Adipocyte (in vitro differentiated cells): ENCODE results near the gene STEAP1B.
"Not testable (repeated sequence)": the region's sequence is repeated elsewhere in the genome, so short reads cannot be mapped to it uniquely, and the experiment has no call there.

Source experiments
- DNase-seq: peaks from one replicate; pipeline ENCODE4 v3.0.0-alpha.2; 2015; ENCODE audit warnings: low read depth
- H3K27me3 ChIP-seq: replicated peaks from 2 replicates; pipeline ENCODE4 v1.7.0; 2013; ENCODE audit warnings: mild to moderate bottlenecking, low read length, moderate library complexity; ENCODE audit not compliant: control insufficient read depth, insufficient read depth
- H3K36me3 ChIP-seq: 2 replicates; pipeline ENCODE4 v1.7.0; 2013; ENCODE audit warnings: low read length, mild to moderate bottlenecking, moderate library complexity; ENCODE audit not compliant: control insufficient read depth, insufficient read depth, severe bottlenecking
- H3K4me1 ChIP-seq: 2 replicates; pipeline ENCODE4 v1.7.0; 2013; ENCODE audit warnings: mild to moderate bottlenecking, low read length, moderate library complexity; ENCODE audit not compliant: control insufficient read depth, insufficient read depth
- H3K4me3 ChIP-seq: 2 replicates; pipeline ENCODE4 v1.7.0; 2013; ENCODE audit warnings: mild to moderate bottlenecking, low read length, moderate library complexity
- H3K9ac ChIP-seq: 2 replicates; pipeline ENCODE4 v1.7.0; 2013; ENCODE audit warnings: mild to moderate bottlenecking, low read length, moderate library complexity
- H3K9me3 ChIP-seq: 2 replicates; pipeline ENCODE4 v1.7.0; 2013; ENCODE audit warnings: mild to moderate bottlenecking, low read length, moderate library complexity; ENCODE audit not compliant: control insufficient read depth

The STEAP1B gene

GRCh38 chr7:22496912-22497311 is 3.1 kb downstream of the STEAP1B start:
- H3K27me3 ChIP-seq, H3K4me1 ChIP-seq, H3K4me3 ChIP-seq, H3K9ac ChIP-seq, H3K36me3 ChIP-seq, H3K9me3 ChIP-seq: not testable (repeated sequence)
- peak; percentile 70 for DNase-seq

GRCh38 chr7:22496296-22496888 is 3.6 kb downstream of the STEAP1B start:
- not testable (repeated sequence) for H3K9me3 ChIP-seq, H3K4me1 ChIP-seq, H3K9ac ChIP-seq, H3K27me3 ChIP-seq, H3K4me3 ChIP-seq, H3K36me3 ChIP-seq
- peak; percentile 40 for DNase-seq

- H3K4me3 ChIP-seq, DNase-seq, H3K9ac ChIP-seq, H3K27me3 ChIP-seq, H3K9me3 ChIP-seq, H3K4me1 ChIP-seq, H3K36me3 ChIP-seq: not testable (repeated sequence)
Observed at GRCh38 chr7:22493160-22493925, 6.6 kb downstream of the STEAP1B start.

GRCh38 chr7:22488643-22489462 is 11.1 kb downstream of the STEAP1B start:
- Histone ChIP-seq H3K4me1 (no peaks in the 10 kb centered on the region), H3K4me3 (no peak overlapping the region), H3K9ac (no peak overlapping the region), H3K9me3 (no peaks in the 10 kb centered on the region), H3K36me3 (peaks cover 3% of the 10 kb centered on the region), H3K27me3 (no peaks in the 10 kb centered on the region)
- peak; percentile 89 for DNase-seq

GRCh38 chr7:22487978-22488642 is 11.9 kb downstream of the STEAP1B start:
- DNase-seq: no peak
- no peak overlapping the region for H3K4me3 ChIP-seq
- H3K9me3 ChIP-seq: no peaks in the 10 kb centered on the region
- H3K4me1 ChIP-seq: no peaks in the 10 kb centered on the region
- no peak overlapping the region for H3K9ac ChIP-seq
- H3K36me3 ChIP-seq: peaks cover 3% of the 10 kb centered on the region
- H3K27me3 ChIP-seq: no peaks in the 10 kb centered on the region

- Histone ChIP-seq H3K9ac (no peak overlapping the region), H3K36me3 (peaks cover 3% of the 10 kb centered on the region), H3K4me3 (no peak overlapping the region), H3K9me3 (no peaks in the 10 kb centered on the region), H3K27me3 (no peaks in the 10 kb centered on the region), H3K4me1 (no peaks in the 10 kb centered on the region)
- no peak for DNase-seq
Observed at GRCh38 chr7:22486597-22486996, 13.4 kb downstream of the STEAP1B start.

- peak; percentile 50 for DNase-seq
- H3K4me3 ChIP-seq: no peak overlapping the region
- H3K36me3 ChIP-seq: no peaks in the 10 kb centered on the region
- no peaks in the 10 kb centered on the region for H3K4me1 ChIP-seq
- no peak overlapping the region for H3K9ac ChIP-seq
- H3K27me3 ChIP-seq: no peaks in the 10 kb centered on the region
- no peaks in the 10 kb centered on the region for H3K9me3 ChIP-seq
Observed at GRCh38 chr7:22485189-22485588, 14.8 kb downstream of the STEAP1B start.

- H3K36me3 ChIP-seq: no peaks in the 10 kb centered on the region
- no peak for DNase-seq
- no peak overlapping the region for H3K4me3 ChIP-seq
- no peaks in the 10 kb centered on the region for H3K4me1 ChIP-seq
- no peak overlapping the region for H3K9ac ChIP-seq
- H3K27me3 ChIP-seq: no peaks in the 10 kb centered on the region
- no peaks in the 10 kb centered on the region for H3K9me3 ChIP-seq
Observed at GRCh38 chr7:22482503-22482902, 17.5 kb downstream of the STEAP1B start.

GRCh38 chr7:22481726-22482125 is 18.3 kb downstream of the STEAP1B start:
- Histone ChIP-seq H3K36me3 (no peaks in the 10 kb centered on the region), H3K4me3 (no peak overlapping the region), H3K9ac (no peak overlapping the region), H3K4me1 (no peaks in the 10 kb centered on the region), H3K27me3 (no peaks in the 10 kb centered on the region), H3K9me3 (no peaks in the 10 kb centered on the region)
- DNase-seq: peak; percentile 19

- no peaks in the 10 kb centered on the region for H3K27me3 ChIP-seq
- H3K4me1 ChIP-seq: no peaks in the 10 kb centered on the region
- no peaks in the 10 kb centered on the region for H3K9me3 ChIP-seq
- no peak overlapping the region for H3K4me3 ChIP-seq
- no peak for DNase-seq
- no peaks in the 10 kb centered on the region for H3K36me3 ChIP-seq
- no peak overlapping the region for H3K9ac ChIP-seq
Observed at GRCh38 chr7:22480523-22481075, 19.4 kb downstream of the STEAP1B start.
